ENCODE results near the gene PHLDB3.
"Not testable (repeated sequence)": the region's sequence is repeated elsewhere in the genome, so short reads cannot be mapped to it uniquely, and the experiment has no call there.

The PHLDB3 gene

DNA sequence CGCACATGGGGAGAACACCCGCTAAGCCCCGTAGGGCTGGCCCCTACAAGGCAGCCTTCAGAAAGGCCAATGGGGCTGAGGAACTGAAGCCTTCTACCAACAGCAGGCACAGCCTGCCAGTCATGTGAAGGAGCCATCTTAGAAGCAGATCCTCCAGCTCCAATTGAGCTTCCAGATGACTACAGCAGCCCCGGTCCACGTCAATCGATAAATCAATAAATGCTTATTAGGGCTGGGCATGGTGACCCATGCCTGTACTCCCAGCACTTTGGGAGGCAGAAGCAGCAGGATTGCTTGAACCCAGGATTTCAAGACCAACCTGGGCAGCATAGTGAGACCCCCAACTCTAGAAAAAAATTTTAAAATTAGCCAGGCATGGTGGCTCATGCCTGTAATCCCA, 66.8 kb downstream of the PHLDB3 start:
- DNase-seq (ENCODE audit: extremely low read depth, insufficient read length): no peak
- Histone ChIP-seq H3K36me3 (ENCODE audit: control insufficient read depth, insufficient read depth, low read length) (no peaks in the 10 kb centered on the region), H3K4me3 (replicated peaks; ENCODE audit: low read depth, low read length) (no peak overlapping the region), H3K27me3 (replicated peaks; ENCODE audit: control insufficient read depth, insufficient read depth, low read length) (no peaks in the 10 kb centered on the region)
- TF ChIP-seq, protein P1, sequence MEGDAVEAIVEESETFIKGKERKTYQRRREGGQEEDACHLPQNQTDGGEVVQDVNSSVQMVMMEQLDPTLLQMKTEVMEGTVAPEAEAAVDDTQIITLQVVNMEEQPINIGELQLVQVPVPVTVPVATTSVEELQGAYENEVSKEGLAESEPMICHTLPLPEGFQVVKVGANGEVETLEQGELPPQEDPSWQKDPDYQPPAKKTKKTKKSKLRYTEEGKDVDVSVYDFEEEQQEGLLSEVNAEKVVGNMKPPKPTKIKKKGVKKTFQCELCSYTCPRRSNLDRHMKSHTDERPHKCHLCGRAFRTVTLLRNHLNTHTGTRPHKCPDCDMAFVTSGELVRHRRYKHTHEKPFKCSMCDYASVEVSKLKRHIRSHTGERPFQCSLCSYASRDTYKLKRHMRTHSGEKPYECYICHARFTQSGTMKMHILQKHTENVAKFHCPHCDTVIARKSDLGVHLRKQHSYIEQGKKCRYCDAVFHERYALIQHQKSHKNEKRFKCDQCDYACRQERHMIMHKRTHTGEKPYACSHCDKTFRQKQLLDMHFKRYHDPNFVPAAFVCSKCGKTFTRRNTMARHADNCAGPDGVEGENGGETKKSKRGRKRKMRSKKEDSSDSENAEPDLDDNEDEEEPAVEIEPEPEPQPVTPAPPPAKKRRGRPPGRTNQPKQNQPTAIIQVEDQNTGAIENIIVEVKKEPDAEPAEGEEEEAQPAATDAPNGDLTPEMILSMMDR (IDR thresholded peaks at IDR 0.05; ENCODE audit: insufficient read depth, low read length, poor library complexity, severe bottlenecking): no peak

DNA sequence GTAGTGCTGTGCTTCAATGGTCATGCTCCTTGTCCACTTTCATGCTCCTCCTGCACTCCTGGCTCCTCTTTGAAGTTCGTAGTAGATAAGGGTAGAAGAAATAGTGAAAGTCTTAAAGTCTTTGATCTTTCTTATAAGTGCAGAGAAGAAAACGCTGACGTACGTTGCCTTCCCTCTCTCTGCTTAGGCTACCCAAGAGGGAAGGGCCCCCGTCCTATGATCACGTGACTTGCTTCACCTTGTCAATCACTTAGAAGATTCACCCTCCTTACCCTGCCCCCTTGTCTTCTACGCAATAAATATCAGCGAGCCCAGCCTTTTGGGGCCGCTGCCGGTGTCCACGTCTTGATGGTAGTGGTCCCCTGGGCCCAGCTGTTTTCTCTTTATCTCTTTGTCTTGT, 67.3 kb downstream of the PHLDB3 start:
- not testable (repeated sequence) for H3K4me3 ChIP-seq (replicated peaks; ENCODE audit: low read depth, low read length); H3K36me3 ChIP-seq (ENCODE audit: control insufficient read depth, insufficient read depth, low read length); H3K27me3 ChIP-seq (replicated peaks; ENCODE audit: control insufficient read depth, insufficient read depth, low read length); DNase-seq (ENCODE audit: extremely low read depth, insufficient read length)

- H3K36me3 ChIP-seq (ENCODE audit: control insufficient read depth, insufficient read depth, low read length): no peaks in the 10 kb centered on the region
- no peaks in the 10 kb centered on the region for H3K27me3 ChIP-seq (replicated peaks; ENCODE audit: control insufficient read depth, insufficient read depth, low read length)
- DNase-seq (ENCODE audit: extremely low read depth, insufficient read length): no peak
- H3K4me3 ChIP-seq (replicated peaks; ENCODE audit: low read depth, low read length): no peak overlapping the region
- TF ChIP-seq, protein P1 (IDR thresholded peaks at IDR 0.05; ENCODE audit: insufficient read depth, low read length, poor library complexity, severe bottlenecking): no peak
Observed at GRCh38 chr19:43435775-43436174, 68.8 kb downstream of the PHLDB3 start.

- TF ChIP-seq, protein P1 (IDR thresholded peaks at IDR 0.05; ENCODE audit: insufficient read depth, low read length, poor library complexity, severe bottlenecking): no peak
- no peak for DNase-seq (ENCODE audit: extremely low read depth, insufficient read length)
- no peak overlapping the region for H3K4me3 ChIP-seq (replicated peaks; ENCODE audit: low read depth, low read length)
- H3K36me3 ChIP-seq (ENCODE audit: control insufficient read depth, insufficient read depth, low read length): no peaks in the 10 kb centered on the region
- no peaks in the 10 kb centered on the region for H3K27me3 ChIP-seq (replicated peaks; ENCODE audit: control insufficient read depth, insufficient read depth, low read length)
Observed at GRCh38 chr19:43433689-43434088, 70.9 kb downstream of the PHLDB3 start.

GRCh38 chr19:43433358-43433673, 71.2 kb downstream of the PHLDB3 start:
- DNase-seq (ENCODE audit: extremely low read depth, insufficient read length): no peak
- TF ChIP-seq, protein P1 (IDR thresholded peaks at IDR 0.05; ENCODE audit: insufficient read depth, low read length, poor library complexity, severe bottlenecking): no peak

GRCh38 chr19:43430976-43431375, 73.6 kb downstream of the PHLDB3 start:
- no peak overlapping the region for H3K4me3 ChIP-seq (replicated peaks; ENCODE audit: low read depth, low read length)
- H3K36me3 ChIP-seq (ENCODE audit: control insufficient read depth, insufficient read depth, low read length): no peaks in the 10 kb centered on the region
- DNase-seq (ENCODE audit: extremely low read depth, insufficient read length): no peak
- TF ChIP-seq, protein P1 (IDR thresholded peaks at IDR 0.05; ENCODE audit: insufficient read depth, low read length, poor library complexity, severe bottlenecking): no peak
- no peaks in the 10 kb centered on the region for H3K27me3 ChIP-seq (replicated peaks; ENCODE audit: control insufficient read depth, insufficient read depth, low read length)

More at GRCh38 chr19:43433358-43433673, 71.2 kb downstream of the PHLDB3 start:
- H3K4me3 ChIP-seq (replicated peaks; ENCODE audit: low read depth, low read length): no peak overlapping the region
- H3K27me3 ChIP-seq (replicated peaks; ENCODE audit: control insufficient read depth, insufficient read depth, low read length): no peaks in the 10 kb centered on the region
- no peaks in the 10 kb centered on the region for H3K36me3 ChIP-seq (ENCODE audit: control insufficient read depth, insufficient read depth, low read length)
